Measurements from ENCODE around the gene ATP13A1.

- TF ChIP-seq CTCF (IDR thresholded peaks at IDR 0.05) (no peak), POLR2A (IDR thresholded peaks at IDR 0.05) (peak in 1 of 2 donors; percentile 55)
These were observed 35.6 kb downstream of the ATP13A1 start, which contains the start of gene LPAR2 for GRCh38 chr19:19627621-19628500.
